ENCODE data around the gene CSF2RB. TPM values are rescaled to one million over a fixed set of nuclear protein-coding genes. Genes with fewer than 3 reads are reported as not detected.

Gene CSF2RB
- total and polyA plus RNA-seq, 2 donors (not counting 3 experiments of a cell fraction or from before 2014, with no cell fraction given), result 20.6 to 68.2 TPM

DNA sequence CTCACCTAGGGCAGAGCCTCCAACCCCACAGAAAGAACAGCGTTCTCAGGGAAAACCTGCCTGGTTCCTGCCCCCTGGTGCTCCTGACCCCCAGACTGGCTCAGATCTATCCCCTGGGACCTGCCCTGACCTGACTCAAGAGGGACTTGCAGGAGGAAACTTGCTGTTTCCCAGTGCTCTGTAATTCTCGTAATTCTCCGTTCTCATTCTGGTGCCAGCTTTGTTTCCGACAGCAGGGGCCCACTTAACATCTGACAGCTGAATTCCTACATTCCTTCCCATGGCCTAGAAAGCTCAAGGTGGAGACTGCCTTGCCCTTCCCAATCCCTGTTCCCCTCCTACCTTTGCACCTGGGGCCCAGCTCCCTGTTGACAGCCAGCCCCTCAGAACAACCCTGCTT, 12.5 kb upstream of the CSF2RB start:
- Histone ChIP-seq H3K27ac (ENCODE audit: insufficient read depth, low read depth, low read length) (no peak overlapping the region), H3K9me1 (replicated peaks; ENCODE audit: control insufficient read depth, extremely low read depth, insufficient read depth, low read length) (no peaks in the 10 kb centered on the region), H2AFZ (ENCODE audit: low read depth, low read length) (no peak overlapping the region), H4K20me1 (replicated peaks; ENCODE audit: control insufficient read depth, extremely low read depth, insufficient read depth, low read length) (no peaks in the 10 kb centered on the region), H3K9ac (replicated peaks; ENCODE audit: extremely low read depth, insufficient read depth, low read length) (no peak overlapping the region), H3K4me1 (ENCODE audit: control insufficient read depth, extremely low read depth, insufficient read depth, low read length) (peaks cover 2% of the 10 kb centered on the region), H3K27me3 (ENCODE audit: control insufficient read depth in 2 of 2, insufficient read depth in 2 of 2, low read length in 2 of 2) (peaks cover 3 to 4% of the 10 kb centered on the region in 2 experiments), H3K36me3 (ENCODE audit: control insufficient read depth in 2 of 2, extremely low read depth in 1 of 2, insufficient read depth in 2 of 2, low read length in 2 of 2) (no peaks in the 10 kb centered on the region), H3K4me3 (replicated peaks in 1 of 3; ENCODE audit: insufficient read depth in 1 of 3, low read depth in 1 of 3, low read length in 3 of 3) (no peak overlapping the region), H3K79me2 (ENCODE audit: control insufficient read depth, insufficient read depth, low read length) (no peaks in the 10 kb centered on the region), H3K4me2 (ENCODE audit: insufficient read depth, low read length) (no peak overlapping the region), H3K9me3 (replicated peaks; ENCODE audit: control insufficient read depth, insufficient read depth, low read length) (no peaks in the 10 kb centered on the region)
- CTCF ChIA-PET, result interaction anchor here (1.1 kb wide), 1 partner anchor 9 kb away, joined by 3 read pairs; no protein-coding TSS in a partner anchor
- FAIRE-seq (no peak), DNase-seq (ENCODE audit: low read depth, low spot score) (no peak)
- POLR2A ChIA-PET, result no interaction called here
- TF ChIP-seq CTCF (IDR thresholded peaks at IDR 0.05; ENCODE audit: extremely low read depth in 1 of 2, insufficient read depth in 1 of 2, low read depth in 1 of 2, low read length in 2 of 2) (no peak), MYC (IDR thresholded peaks at IDR 0.05; ENCODE audit: low read depth, low read length) (no peak), EZH2 (IDR thresholded peaks at IDR 0.05; ENCODE audit: borderline replicate concordance, low read depth, low read length, severe bottlenecking) (no peak)
- no TSS peak for BruUV-seq (replicated peaks)
- dilution Hi-C loops (cut with MboI; ENCODE audit: extremely low pct_ligation_motif_present, low sequenced_read_pairs), result no loop called here
- intact Hi-C loops (cut with micrococcal nuclease), result no loop called here

GRCh38 chr22:36901411-36902142, 11.9 kb upstream of the CSF2RB start:
- dilution Hi-C loops (cut with MboI; ENCODE audit: extremely low pct_ligation_motif_present, low sequenced_read_pairs) (no loop called here), intact Hi-C loops (cut with micrococcal nuclease) (no loop called here)
- no peak overlapping the region for H3K4me3 ChIP-seq (replicated peaks in 1 of 3; ENCODE audit: insufficient read depth in 1 of 3, low read depth in 1 of 3, low read length in 3 of 3)
- CTCF ChIA-PET, result interaction anchor here (0.6 to 1.1 kb wide), 3 partner anchors 9 to 125 kb away, joined by 3 read pairs; partner anchors contain the start of genes CSF2RB and IFT27
- TF ChIP-seq FOS (IDR thresholded peaks at IDR 0.05; ENCODE audit: borderline replicate concordance, insufficient read depth, low read length), result no peak
- no peak for TF ChIP-seq MYC (IDR thresholded peaks at IDR 0.05; ENCODE audit: low read depth, low read length)
- TF ChIP-seq CTCF (IDR thresholded peaks at IDR 0.05; ENCODE audit: extremely low read depth in 1 of 2, insufficient read depth in 1 of 2, low read depth in 1 of 2, low read length in 2 of 2), result no peak
- TF ChIP-seq JUN (IDR thresholded peaks at IDR 0.05; ENCODE audit: borderline replicate concordance, insufficient read depth, insufficient read length, low read depth), result no peak
- TF ChIP-seq GATA2 (IDR thresholded peaks at IDR 0.05; ENCODE audit: insufficient read depth, insufficient read length, low read depth, low read length), result no peak
- TF ChIP-seq POLR2A (IDR thresholded peaks at IDR 0.05; ENCODE audit: low read depth, low read length), result no peak
- TF ChIP-seq, protein P1, sequence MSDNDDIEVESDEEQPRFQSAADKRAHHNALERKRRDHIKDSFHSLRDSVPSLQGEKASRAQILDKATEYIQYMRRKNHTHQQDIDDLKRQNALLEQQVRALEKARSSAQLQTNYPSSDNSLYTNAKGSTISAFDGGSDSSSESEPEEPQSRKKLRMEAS (IDR thresholded peaks at IDR 0.05; ENCODE audit: insufficient read depth, insufficient read length), result no peak
- no peak for TF ChIP-seq POLR2AphosphoS5 (IDR thresholded peaks at IDR 0.05; ENCODE audit: insufficient read depth, low read depth, low read length)
- TF ChIP-seq EZH2 (IDR thresholded peaks at IDR 0.05; ENCODE audit: borderline replicate concordance, low read depth, low read length, severe bottlenecking), result no peak
- H4K20me1 ChIP-seq (replicated peaks; ENCODE audit: control insufficient read depth, extremely low read depth, insufficient read depth, low read length), result no peaks in the 10 kb centered on the region
- H3K9ac ChIP-seq (replicated peaks; ENCODE audit: extremely low read depth, insufficient read depth, low read length), result no peak overlapping the region
- H3K36me3 ChIP-seq (ENCODE audit: control insufficient read depth in 2 of 2, extremely low read depth in 1 of 2, insufficient read depth in 2 of 2, low read length in 2 of 2), result no peaks in the 10 kb centered on the region
- no peaks in the 10 kb centered on the region for H3K79me2 ChIP-seq (ENCODE audit: control insufficient read depth, insufficient read depth, low read length)
- no peak for FAIRE-seq
- H3K27me3 ChIP-seq (ENCODE audit: control insufficient read depth in 2 of 2, insufficient read depth in 2 of 2, low read length in 2 of 2), result peaks cover 3 to 4% of the 10 kb centered on the region in 2 experiments
- POLR2A ChIA-PET, result no interaction called here
- no peaks in the 10 kb centered on the region for H3K9me3 ChIP-seq (replicated peaks; ENCODE audit: control insufficient read depth, insufficient read depth, low read length)
- H3K9me1 ChIP-seq (replicated peaks; ENCODE audit: control insufficient read depth, extremely low read depth, insufficient read depth, low read length), result no peaks in the 10 kb centered on the region
- H3K27ac ChIP-seq (ENCODE audit: insufficient read depth, low read depth, low read length), result no peak overlapping the region
- H3K4me1 ChIP-seq (ENCODE audit: control insufficient read depth, extremely low read depth, insufficient read depth, low read length), result peaks cover 2% of the 10 kb centered on the region
- DNase-seq (ENCODE audit: low read depth, low spot score), result no peak
- H3K4me2 ChIP-seq (ENCODE audit: insufficient read depth, low read length), result no peak overlapping the region
- no peak overlapping the region for H2AFZ ChIP-seq (ENCODE audit: low read depth, low read length)
- BruUV-seq (replicated peaks), result no TSS peak
